GM12878 (cell line): ENCODE measurements around the gene TNS4. TPM values are rescaled to one million over a fixed set of nuclear protein-coding genes. Genes with fewer than 3 reads are reported as not detected.

Source experiments
- ATAC-seq: fragments of 200-7000 bp; cut with Tn5 transposase; 3 replicates; pipeline ENCODE4 v1.9.1; 2020; ENCODE audit warnings: mild to moderate bottlenecking, moderate library complexity
- BruUV-seq: library from RNA; stranded (reverse); fragments of 400-500 nt; replicated peaks from 2 replicates; lab custom pipeline; 2021; lab: Mats Ljungman, UMichigan
- CTCF ChIA-PET: fragments of 300-600 bp; sonication (Branson Sonifier 250); formaldehyde crosslinking; extraction: SDS; loops from one replicate; lab custom pipeline; 2021; ENCODE audit warnings: inconsistent platforms; lab: Yijun Ruan, JAX
- POLR2A ChIA-PET: fragments of 350-600 bp; formaldehyde crosslinking; extraction: SDS; loops from one replicate; lab custom pipeline; 2021; ENCODE audit warnings: inconsistent platforms; lab: Charles Lee
- RAD21 ChIA-PET: fragments of 300-600 bp; sonication (Branson Sonifier 250); formaldehyde crosslinking; loops from one replicate; lab custom pipeline; 2023; ENCODE audit warnings: antibody characterized with exemption; ENCODE audit not compliant: unreplicated experiment; lab: Charles Lee
- SMC1A ChIA-PET: fragments of 300-600 bp; sonication (Branson Sonifier 250); formaldehyde crosslinking; loops from one replicate; lab custom pipeline; 2023; ENCODE audit not compliant: unreplicated experiment, uncharacterized antibody; lab: Charles Lee
- DNase-seq: peaks from one replicate; pipeline ENCODE4 v3.0.0-alpha.2; 2011; ENCODE audit warnings: low read depth, low spot score
- FAIRE-seq: peaks from 3 replicates; lab custom pipeline; 2011; peaks lifted over from hg19 to GRCh38; lab: Jason Lieb, UNC
- H2AFZ ChIP-seq: 2 replicates; pipeline ENCODE4 v1.6.0; 2011; ENCODE audit warnings: low read depth, low read length, control low read depth; ENCODE audit not compliant: control insufficient read depth
- H3K27ac ChIP-seq: 2 replicates; pipeline ENCODE4 v1.5.1; 2011; ENCODE audit warnings: control low read depth; ENCODE audit not compliant: control insufficient read depth, insufficient read depth
- H3K27me3 ChIP-seq, 2 experiments: replicated peaks in 1 of 2; 2 replicates each; pipeline versions ENCODE4 v1.6.0 to v1.6.1; 2011; ENCODE audit warnings: low read length in 1 of 2; ENCODE audit not compliant: control insufficient read depth in 2 of 2, insufficient read depth in 2 of 2
- H3K36me3 ChIP-seq, 2 experiments: 2 replicates each; pipeline ENCODE4 v1.5.1; 2011; ENCODE audit warnings: low read length in 1 of 2; ENCODE audit not compliant: control insufficient read depth in 2 of 2, insufficient read depth in 2 of 2
- H3K4me1 ChIP-seq: 2 replicates; pipeline ENCODE4 v1.6.1; 2011; ENCODE audit warnings: mild to moderate bottlenecking, low read length, moderate library complexity, mixed read lengths; ENCODE audit not compliant: control insufficient read depth, insufficient read depth
- H3K4me2 ChIP-seq: 2 replicates; pipeline ENCODE4 v1.6.0; 2011; ENCODE audit warnings: control low read depth; ENCODE audit not compliant: control insufficient read depth, insufficient read depth
- H3K4me3 ChIP-seq: fragments of 200-600 bp; sonication (generic); 2 replicates; pipeline ENCODE4 v1.5.1; 2016
- H3K79me2 ChIP-seq: 2 replicates; pipeline ENCODE4 v1.6.0; 2011; ENCODE audit warnings: low read length; ENCODE audit not compliant: control insufficient read depth, insufficient read depth
- H3K9ac ChIP-seq: 2 replicates; pipeline ENCODE4 v1.8.0; 2011; ENCODE audit warnings: low read length, control low read depth, mixed read lengths; ENCODE audit not compliant: control insufficient read depth, insufficient read depth
- H3K9me3 ChIP-seq: replicated peaks from 3 replicates; pipeline ENCODE4 v1.5.1; 2011; ENCODE audit warnings: mild to moderate bottlenecking, low read length; ENCODE audit not compliant: control insufficient read depth, insufficient read depth
- H4K20me1 ChIP-seq: 2 replicates; pipeline ENCODE4 v1.6.0; 2011; ENCODE audit not compliant: control insufficient read depth, insufficient read depth
- ASH2L ChIP-seq: fragments of 300-600, 200-600 bp; sonication (generic); IDR thresholded peaks from 2 replicates; pipeline ENCODE4 v1.6.1; 2017; ENCODE audit warnings: low read depth, mild to moderate bottlenecking, borderline replicate concordance
- CBX3 ChIP-seq: fragments of 200-600 bp; sonication (generic); IDR thresholded peaks from 2 replicates; pipeline ENCODE4 v1.6.1; 2016; ENCODE audit warnings: low read depth, borderline replicate concordance
- CEBPB ChIP-seq, 2 experiments: fragments of 150-350 bp in 1 of 2; IDR thresholded peaks; 2 replicates each; pipeline ENCODE4 v1.6.1; 2012 to 2014; ENCODE audit warnings: low read depth in 2 of 2, low read length in 2 of 2, borderline replicate concordance in 1 of 2, inconsistent platforms in 1 of 2
- FOS ChIP-seq: IDR thresholded peaks from 3 replicates; pipeline ENCODE4 v1.6.1; 2011; ENCODE audit warnings: borderline replicate concordance; ENCODE audit not compliant: insufficient read length; ENCODE audit errors: extremely low read depth
- MTA3 ChIP-seq: IDR thresholded peaks from 2 replicates; pipeline ENCODE4 v1.6.1; 2012; ENCODE audit warnings: low read length, inconsistent platforms, borderline replicate concordance
- NKRF ChIP-seq: fragments of 450-650 bp; conservative IDR thresholded peaks from 2 replicates; pipeline ENCODE4 v1.6.1; 2017; ENCODE audit warnings: mild to moderate bottlenecking, moderate library complexity
- NR2F1 ChIP-seq: fragments of 450-650 bp; conservative IDR thresholded peaks from 2 replicates; pipeline ENCODE4 v1.6.1; 2017; ENCODE audit warnings: mild to moderate bottlenecking
- SUZ12 ChIP-seq: fragments of 200-600 bp; sonication (generic); IDR thresholded peaks from one replicate; pipeline ENCODE4 v1.6.1; 2018; ENCODE audit warnings: antibody characterized with exemption, mild to moderate bottlenecking; ENCODE audit not compliant: unreplicated experiment
- ZBTB11 ChIP-seq: fragments of 450-650 bp; formaldehyde crosslinking; IDR thresholded peaks from 2 replicates; pipeline ENCODE4 v1.5.0; 2022; ENCODE audit warnings: mild to moderate bottlenecking, missing genetic modification characterization
- ZBTB4 ChIP-seq: fragments of 450-650 bp; formaldehyde crosslinking; IDR thresholded peaks from 2 replicates; pipeline ENCODE4 v1.4.0; 2022; ENCODE audit warnings: mild to moderate bottlenecking, moderate library complexity
- WGBS: methylation state at CpG from one replicate; pipeline ENCODE4 v1.1.6; 2016; ENCODE audit warnings: low lambda C conversion rate; ENCODE audit not compliant: insufficient replicate concordance, insufficient coverage; ENCODE audit errors: missing lambda C conversion rate; 5-methylcytosine and 5-hydroxymethylcytosine counted together
- in situ Hi-C: fragments of 300-500 bp; cut with MboI; formaldehyde crosslinking; loops from 9 replicates; pipeline ENCODE4 v1.14.3; 2018; ENCODE audit warnings: mixed read lengths
- intact Hi-C: fragments of 100-400 bp; cut with micrococcal nuclease; formaldehyde crosslinking; loops from one replicate; pipeline ENCODE4 v1.14.2; 2022; ENCODE audit not compliant: unreplicated experiment
- polyA plus RNA-seq, 11 experiments: library from polyadenylated mRNA; depleted of rRNA in 4 of 11; unstranded in 6 of 11; stranded (reverse) in 5 of 11; fragments of >200 nt; fragmentation: Nextera tagmentation in 4 of 11; fragmentation: Illumina TruSeq in 1 of 11; extraction: Ambion mirVana in 4 of 11; extraction: Trizol in 1 of 11; gene quantifications; 1 replicate in 1 of 11; 2 replicates in 10 of 11; pipeline versions ENCODE4 v1.2.1 to v1.2.3, GENCODE V29; 2011 to 2016; ENCODE audit warnings: inconsistent platforms in 2 of 11, missing spikeins in 2 of 11, low read depth in 1 of 11
- total RNA-seq, 4 experiments: library from RNA; depleted of rRNA in 3 of 4; stranded (reverse); fragments of >200 nt in 3 of 4; fragmentation: Illumina TruSeq in 1 of 4; extraction: Trizol in 1 of 4; gene quantifications; 2 replicates each; pipeline versions ENCODE4 v1.2.1 to v1.2.3, GENCODE V29; 2013 to 2021

TNS4 gene
- total and polyA plus RNA-seq, 10 of the 15 experiments (the other 5 are each of a cell fraction or from before 2014, with no cell fraction given) = 0.10 to 0.90 (median 0.68) TPM; not detected in 2

DNA sequence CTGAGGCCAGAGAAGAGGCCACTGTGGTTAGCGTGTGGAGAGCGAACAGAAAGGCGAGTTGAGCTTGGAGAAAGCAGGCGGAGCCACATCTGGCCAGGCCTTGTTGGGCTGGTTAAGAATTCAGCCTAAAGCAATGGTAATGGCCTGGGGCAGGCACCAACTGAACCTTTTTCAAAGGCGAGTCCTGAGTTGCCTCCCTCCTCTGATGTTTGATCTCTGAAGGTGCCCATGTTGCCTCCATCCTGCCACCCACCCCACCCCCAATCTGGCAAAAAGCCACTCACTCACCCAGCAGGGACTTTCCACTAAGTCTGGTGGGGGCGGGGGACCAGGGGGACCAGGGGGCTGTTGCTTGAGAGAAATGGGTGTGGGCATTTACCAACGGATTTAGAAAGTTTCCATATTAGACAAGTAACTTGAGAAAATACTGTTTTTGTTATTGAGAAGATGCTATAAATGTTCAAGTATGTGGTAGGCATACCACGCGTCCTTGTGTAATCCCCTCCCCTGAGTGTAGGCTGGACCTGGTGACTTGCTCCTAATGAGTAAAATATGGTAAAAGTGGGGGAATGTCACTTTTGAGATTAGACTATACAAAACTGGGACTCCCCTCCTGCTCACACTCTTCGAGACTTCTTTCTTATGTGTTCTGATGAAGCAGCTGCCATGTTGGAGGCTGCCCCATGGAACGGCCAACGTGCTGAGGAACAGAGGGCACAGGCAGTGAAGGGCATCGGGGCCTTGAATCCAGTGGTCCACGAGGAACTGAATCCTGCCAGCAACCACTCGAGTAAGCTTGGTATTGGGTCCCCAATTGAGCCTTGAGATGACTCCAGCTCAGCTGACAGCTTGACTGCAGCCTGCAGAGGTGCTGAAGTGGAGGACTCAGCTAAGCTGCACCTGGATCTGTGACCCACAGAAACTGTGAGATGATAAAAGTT, 29.9 kb upstream of the TNS4 start:
- no peaks in the 10 kb centered on the region for H3K79me2 ChIP-seq
- DNase-seq (peak; percentile 71), FAIRE-seq (peak; percentile 47), ATAC-seq (peak; percentile 74)
- BruUV-seq = no TSS peak
- H3K4me3 ChIP-seq = no peak overlapping the region
- H3K4me1 ChIP-seq = peaks cover 38% of the 10 kb centered on the region
- peak overlapping the region; percentile 73 for H3K4me2 ChIP-seq
- ChIA-PET CTCF (interaction anchor here (0.6 to 19.2 kb wide), 38 partner anchors 9 to 1136 kb away, joined by 3 to 318 read pairs (median 6); partner anchors contain the start of genes CCR7, GJD3, IGFBP4 and RARA), RAD21 (interaction anchor here (0.6 to 16.5 kb wide), 29 partner anchors 9 to 329 kb away, joined by 3 to 514 read pairs (median 6); partner anchors contain the start of genes CCR7, IGFBP4 and TOP2A), SMC1A (interaction anchor here (0.6 to 15.5 kb wide), 48 partner anchors 8 to 418 kb away, joined by 3 to 430 read pairs (median 6); partner anchors contain the start of genes CCR7, IGFBP4, RARA and TOP2A), POLR2A (interaction anchor here (0.8 to 7.0 kb wide), 20 partner anchors 11 to 228 kb away, joined by 3 to 63 read pairs (median 6); partner anchors contain the start of genes IGFBP4 and TOP2A)
- peaks cover 2% of the 10 kb centered on the region; the same call in 1 of the 3 replicates for H3K9me3 ChIP-seq
- no peaks in the 10 kb centered on the region for H3K36me3 ChIP-seq
- in situ Hi-C loops (loop anchor here (5.0 to 25.0 kb wide), 2 partner anchors 94 to 174 kb away; partner anchors contain the start of gene IGFBP4), intact Hi-C loops (loop anchor here (1.0 to 5.0 kb wide), 3 partner anchors 51 to 229 kb away; no protein-coding TSS in a partner anchor)
- no peaks in the 10 kb centered on the region for H3K27me3 ChIP-seq
- no peak overlapping the region for H3K9ac ChIP-seq
- H3K27ac ChIP-seq = peak overlapping the region; percentile 60; the same call in 1 of the 2 replicates
- H2AFZ ChIP-seq = peak overlapping the region; percentile 1; the same call in 1 of the 2 replicates
- 16% methylated on average over 15 of the region's 15 CpGs for WGBS
- no peaks in the 10 kb centered on the region for H4K20me1 ChIP-seq
- TF ChIP-seq CBX3 (no peak), ZBTB4 (CRISPR knock-in tag) (no peak), FOS (no peak), SUZ12 (no peak), NR2F1 (0 out of 2 replicates have a peak, but pooled peaks have one; percentile 26), MTA3 (no peak), ASH2L (no peak), ZBTB11 (CRISPR knock-in tag) (no peak), NKRF (no peak), CEBPB (IDR thresholded peaks at IDR 0.05; ENCODE audit: borderline replicate concordance in 1 of 2, low read depth in 2 of 2, low read length in 2 of 2) (no peak)
